ENCODE measurements around the gene WWOX. TPM values are rescaled to one million over a fixed set of nuclear protein-coding genes. Genes with fewer than 3 reads are reported as not detected.

Gene WWOX
- total RNA-seq, 1 experiment from 2014 or later: 15.6 TPM

DNA sequence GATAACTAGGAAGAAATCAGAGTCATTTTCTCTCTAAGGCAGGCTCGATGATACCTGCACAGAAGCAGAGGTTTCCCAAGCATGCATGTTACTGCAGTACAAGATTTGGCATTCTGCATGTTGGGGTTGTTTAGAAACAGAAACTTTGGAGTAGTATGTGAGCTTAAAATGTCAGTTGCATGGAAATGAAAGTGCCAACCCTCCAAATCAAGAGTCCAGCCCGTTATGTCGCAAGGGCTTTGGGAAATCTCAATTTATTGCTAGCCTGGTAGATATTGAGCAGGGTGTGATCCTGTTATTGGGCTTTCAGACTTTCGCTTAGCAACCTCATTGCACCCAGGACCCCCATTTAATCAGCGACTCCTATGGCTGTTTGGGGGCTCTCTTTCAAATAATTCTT is 1010.3 kb downstream of the WWOX start:
- no peak overlapping the region for H3K4me2 ChIP-seq (ENCODE audit: insufficient read depth, insufficient read length, low read length)
- H2BK5ac ChIP-seq (ENCODE audit: insufficient read length, low read length): no peak overlapping the region
- no peak for DNase-seq
- Mint-ChIP-seq H3K27ac (no peak overlapping the region), H3K9me3 (no peaks in the 10 kb centered on the region), H3K36me3 (ENCODE audit: insufficient read depth in 1 of 3, low read depth in 3 of 3) (no peaks in the 10 kb centered on the region; a peak in 1 of 7 replicates), H3K4me3 (no peak overlapping the region), H3K4me1 (peaks cover 15 to 20% of the 10 kb centered on the region in 2 experiments), H3K27me3 (ENCODE audit: low read depth) (no peaks in the 10 kb centered on the region)
- H2BK15ac ChIP-seq (ENCODE audit: low read depth, low read length): no peak overlapping the region
- no peak overlapping the region for H2BK12ac ChIP-seq (ENCODE audit: insufficient read length, low read depth, low read length)
- no peaks in the 10 kb centered on the region for H3K27me3 ChIP-seq (ENCODE audit: insufficient read depth, low read length)
- H3K79me1 ChIP-seq (ENCODE audit: insufficient read depth, low read depth, low read length, poor library complexity, severe bottlenecking): no peaks in the 10 kb centered on the region
- no peaks in the 10 kb centered on the region for H3K23me2 ChIP-seq (ENCODE audit: insufficient read length, low read depth, low read length, poor library complexity, severe bottlenecking)
- no peak overlapping the region for H2BK20ac ChIP-seq (ENCODE audit: low read depth, low read length, poor library complexity, severe bottlenecking)
- H2BK120ac ChIP-seq (ENCODE audit: low read depth, low read length, poor library complexity, severe bottlenecking): no peak overlapping the region
- no peak overlapping the region for H3K14ac ChIP-seq (ENCODE audit: insufficient read depth, low read length)
- H3K9ac ChIP-seq (ENCODE audit: extremely low read depth, insufficient read length, low read length): no peak overlapping the region
- H3T11ph ChIP-seq (ENCODE audit: low read length): no peak overlapping the region
- H4K8ac ChIP-seq (replicated peaks; ENCODE audit: insufficient read length, low read depth, low read length): no peak overlapping the region
- TF ChIP-seq, protein P1, sequence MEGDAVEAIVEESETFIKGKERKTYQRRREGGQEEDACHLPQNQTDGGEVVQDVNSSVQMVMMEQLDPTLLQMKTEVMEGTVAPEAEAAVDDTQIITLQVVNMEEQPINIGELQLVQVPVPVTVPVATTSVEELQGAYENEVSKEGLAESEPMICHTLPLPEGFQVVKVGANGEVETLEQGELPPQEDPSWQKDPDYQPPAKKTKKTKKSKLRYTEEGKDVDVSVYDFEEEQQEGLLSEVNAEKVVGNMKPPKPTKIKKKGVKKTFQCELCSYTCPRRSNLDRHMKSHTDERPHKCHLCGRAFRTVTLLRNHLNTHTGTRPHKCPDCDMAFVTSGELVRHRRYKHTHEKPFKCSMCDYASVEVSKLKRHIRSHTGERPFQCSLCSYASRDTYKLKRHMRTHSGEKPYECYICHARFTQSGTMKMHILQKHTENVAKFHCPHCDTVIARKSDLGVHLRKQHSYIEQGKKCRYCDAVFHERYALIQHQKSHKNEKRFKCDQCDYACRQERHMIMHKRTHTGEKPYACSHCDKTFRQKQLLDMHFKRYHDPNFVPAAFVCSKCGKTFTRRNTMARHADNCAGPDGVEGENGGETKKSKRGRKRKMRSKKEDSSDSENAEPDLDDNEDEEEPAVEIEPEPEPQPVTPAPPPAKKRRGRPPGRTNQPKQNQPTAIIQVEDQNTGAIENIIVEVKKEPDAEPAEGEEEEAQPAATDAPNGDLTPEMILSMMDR (conservative IDR thresholded peaks at IDR 0.05): no peak
- H3K27ac ChIP-seq (ENCODE audit: insufficient read length, low read depth, low read length): no peak overlapping the region
- no CpG with 5 or more reads among the region's 5 CpGs for whole genome bisulfite sequencing (ENCODE audit: extremely low coverage, insufficient read length, low lambda C conversion rate)
- H4K5ac ChIP-seq (ENCODE audit: insufficient read length, low read depth, low read length): no peak overlapping the region
- no peak overlapping the region for H2AFZ ChIP-seq (ENCODE audit: low read length)
- H3K23ac ChIP-seq (ENCODE audit: insufficient read length, low read depth, low read length): no peak overlapping the region
- H3K18ac ChIP-seq (ENCODE audit: insufficient read length, low read depth, low read length): no peak overlapping the region
- H3K4ac ChIP-seq (ENCODE audit: low read depth, low read length): no peak overlapping the region
- no peak overlapping the region for H3K56ac ChIP-seq (ENCODE audit: insufficient read length, low read depth, low read length)
- no peak overlapping the region for H4K91ac ChIP-seq (ENCODE audit: insufficient read length, low read depth, low read length)
- H3K9me3 ChIP-seq (ENCODE audit: control insufficient read depth, low read depth, low read length): no peaks in the 10 kb centered on the region
- H3K79me2 ChIP-seq (ENCODE audit: insufficient read depth, low read length): no peaks in the 10 kb centered on the region
- no peaks in the 10 kb centered on the region for H3K4me1 ChIP-seq (ENCODE audit: insufficient read depth, low read length)
- no peaks in the 10 kb centered on the region for H4K20me1 ChIP-seq (ENCODE audit: control insufficient read depth, insufficient read depth, insufficient read length)
- H2AK5ac ChIP-seq (ENCODE audit: insufficient read length, low read length): no peak overlapping the region
